Nucleus accumbens (tissue), 56 donors: Measurements from ENCODE around the gene SPAG7.
"Not testable (repeated sequence)": the region's sequence is repeated elsewhere in the genome, so short reads cannot be mapped to it uniquely, and the experiment has no call there.

Experiments used
- DNase-seq, 56 donors: peaks; one replicate each; lab custom pipeline; 2025; lab: John Stamatoyannopoulos, UW

Gene SPAG7

GRCh38 chr17:4939796-4940554 lies 27.6 kb downstream of the SPAG7 start, which contains the start of the genes RNF167 and SLC25A11:
Gene RNF167, plus strand, starts transcription at chr17:4940268. Its CDS starts 642 bp downstream, at chr17:4940910.
Gene SLC25A11, minus strand, starts transcription at chr17:4940046. Its CDS starts 136 bp downstream, at chr17:4939910.
- DNase-seq = peak; percentile 64 to 100 (median 94)

GRCh38 chr17:4939546-4939795 lies 28.1 kb downstream of the SPAG7 start:
- peak in 3 of 56 donors; percentile 35 to 69 (median 63) for DNase-seq

- no peak for DNase-seq
These were observed 28.7 kb downstream of the SPAG7 start for GRCh38 chr17:4938688-4939545.

GRCh38 chr17:4938069-4938491 lies 29.5 kb downstream of the SPAG7 start:
- DNase-seq = no peak

GRCh38 chr17:4937553-4937952 lies 30.1 kb downstream of the SPAG7 start:
- DNase-seq = no peak

- DNase-seq = no peak
These were observed 31.2 kb downstream of the SPAG7 start for GRCh38 chr17:4936436-4936835.

GRCh38 chr17:4935650-4936049 lies 32.0 kb downstream of the SPAG7 start:
- DNase-seq = no peak

- peak in 2 of 56 donors; percentile 15 to 25 for DNase-seq
These were observed 33.2 kb downstream of the SPAG7 start for GRCh38 chr17:4934173-4934979.

GRCh38 chr17:4933646-4934045 lies 34.0 kb downstream of the SPAG7 start:
- no peak for DNase-seq

- DNase-seq = no peak
These were observed 34.9 kb downstream of the SPAG7 start for GRCh38 chr17:4932756-4933155.

GRCh38 chr17:4931963-4932362 lies 35.7 kb downstream of the SPAG7 start, which contains the start of gene GP1BA:
Gene GP1BA, plus strand, starts transcription at chr17:4932277. Its CDS starts 328 bp downstream, at chr17:4932605.
- DNase-seq = no peak

GRCh38 chr17:4928881-4929280 lies 38.7 kb downstream of the SPAG7 start:
- no peak for DNase-seq

- not testable (repeated sequence) for DNase-seq
These were observed 40.9 kb downstream of the SPAG7 start for GRCh38 chr17:4926577-4927335.

GRCh38 chr17:4921320-4921719 lies 46.3 kb downstream of the SPAG7 start:
- no peak for DNase-seq

GRCh38 chr17:4920351-4921048 lies 47.1 kb downstream of the SPAG7 start:
- DNase-seq = no peak

GRCh38 chr17:4919511-4920047 lies 48.0 kb downstream of the SPAG7 start:
- no peak for DNase-seq

GRCh38 chr17:4914551-4914950 lies 53.1 kb downstream of the SPAG7 start:
- not testable (repeated sequence) for DNase-seq

GRCh38 chr17:4913994-4914393 lies 53.6 kb downstream of the SPAG7 start:
- DNase-seq = no peak
